ENCODE measurements around the gene VIL1.

GRCh38 chr2:218423584-218423983 is 4.7 kb downstream of the VIL1 start:
- TF ChIP-seq EZH2 (IDR thresholded peaks at IDR 0.05; ENCODE audit: low read length) (no peak), CTCF (optimal IDR thresholded peaks at IDR 0.05 in 1 of 3, IDR thresholded peaks at IDR 0.05 in 1 of 3, conservative IDR thresholded peaks at IDR 0.05 in 1 of 3; ENCODE audit: extremely low read depth in 1 of 3, insufficient read depth in 2 of 3, low read length in 3 of 3) (no peak)
